ENCODE measurements around the gene TRIM54. TPM values are rescaled to one million over a fixed set of nuclear protein-coding genes. Genes with fewer than 3 reads are reported as not detected.

The TRIM54 gene
- total RNA-seq, 4 donors from 2014 or later = 0.22 to 1.6 (median 0.54) TPM; not detected in 1

DNA sequence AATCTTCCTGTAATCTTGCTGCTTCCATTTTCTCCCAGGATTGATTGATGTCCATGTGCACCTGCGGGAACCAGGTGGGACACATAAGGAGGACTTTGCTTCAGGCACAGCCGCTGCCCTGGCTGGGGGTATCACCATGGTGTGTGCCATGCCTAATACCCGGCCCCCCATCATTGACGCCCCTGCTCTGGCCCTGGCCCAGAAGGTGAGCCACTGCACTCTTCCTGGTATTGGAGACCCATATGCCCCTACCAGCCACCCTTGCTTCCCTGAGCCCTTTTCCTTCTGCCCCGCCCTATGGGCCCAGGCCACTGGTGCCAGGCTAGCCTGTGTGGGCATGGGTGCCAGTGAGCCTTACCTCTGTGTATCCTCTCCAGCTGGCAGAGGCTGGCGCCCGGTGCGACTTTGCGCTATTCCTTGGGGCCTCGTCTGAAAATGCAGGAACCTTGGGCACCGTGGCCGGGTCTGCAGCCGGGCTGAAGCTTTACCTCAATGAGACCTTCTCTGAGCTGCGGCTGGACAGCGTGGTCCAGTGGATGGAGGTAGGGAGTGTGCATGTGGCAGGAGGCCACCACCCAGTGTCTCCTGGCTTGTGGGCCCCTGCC, 44.8 kb upstream of the TRIM54 start:
- intact Hi-C loops (cut with DNase I) = no loop called here
- no peak overlapping the region for H3K4me3 ChIP-seq (replicated peaks in 1 of 3)
- peaks cover 70 to 88% of the 10 kb centered on the region in 2 donors for H3K36me3 ChIP-seq
- 96 to 98% methylated on average over 13 to 15 of the region's 15 CpGs for WGBS, 2 donors
- no peak overlapping the region for H3K27ac ChIP-seq
- TF ChIP-seq, protein P1, sequence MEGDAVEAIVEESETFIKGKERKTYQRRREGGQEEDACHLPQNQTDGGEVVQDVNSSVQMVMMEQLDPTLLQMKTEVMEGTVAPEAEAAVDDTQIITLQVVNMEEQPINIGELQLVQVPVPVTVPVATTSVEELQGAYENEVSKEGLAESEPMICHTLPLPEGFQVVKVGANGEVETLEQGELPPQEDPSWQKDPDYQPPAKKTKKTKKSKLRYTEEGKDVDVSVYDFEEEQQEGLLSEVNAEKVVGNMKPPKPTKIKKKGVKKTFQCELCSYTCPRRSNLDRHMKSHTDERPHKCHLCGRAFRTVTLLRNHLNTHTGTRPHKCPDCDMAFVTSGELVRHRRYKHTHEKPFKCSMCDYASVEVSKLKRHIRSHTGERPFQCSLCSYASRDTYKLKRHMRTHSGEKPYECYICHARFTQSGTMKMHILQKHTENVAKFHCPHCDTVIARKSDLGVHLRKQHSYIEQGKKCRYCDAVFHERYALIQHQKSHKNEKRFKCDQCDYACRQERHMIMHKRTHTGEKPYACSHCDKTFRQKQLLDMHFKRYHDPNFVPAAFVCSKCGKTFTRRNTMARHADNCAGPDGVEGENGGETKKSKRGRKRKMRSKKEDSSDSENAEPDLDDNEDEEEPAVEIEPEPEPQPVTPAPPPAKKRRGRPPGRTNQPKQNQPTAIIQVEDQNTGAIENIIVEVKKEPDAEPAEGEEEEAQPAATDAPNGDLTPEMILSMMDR (IDR thresholded peaks at IDR 0.05) = no peak
- no peak for TF ChIP-seq POLR2A (IDR thresholded peaks at IDR 0.05)
- no peaks in the 10 kb centered on the region for H3K4me1 ChIP-seq
- no peaks in the 10 kb centered on the region for H3K9me3 ChIP-seq
- no peaks in the 10 kb centered on the region for H3K27me3 ChIP-seq
- DNase-seq = no peak

DNA sequence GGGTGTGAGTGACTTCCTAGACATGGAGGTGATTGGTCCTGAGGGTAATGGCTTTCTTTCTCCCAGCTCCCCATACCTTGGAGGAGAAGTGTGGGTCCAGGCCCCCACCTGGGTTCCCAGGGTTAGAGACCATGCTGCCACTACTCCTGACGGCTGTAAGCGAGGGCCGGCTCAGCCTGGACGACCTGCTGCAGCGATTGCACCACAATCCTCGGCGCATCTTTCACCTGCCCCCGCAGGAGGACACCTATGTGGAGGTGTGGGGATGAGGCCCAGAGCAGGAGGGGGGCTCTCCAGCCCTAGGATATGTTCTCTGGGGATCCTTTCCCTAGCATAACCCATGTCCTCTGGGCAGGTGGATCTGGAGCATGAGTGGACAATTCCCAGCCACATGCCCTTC, 43.3 kb upstream of the TRIM54 start:
- Histone ChIP-seq H3K4me3 (replicated peaks in 1 of 3) (no peak overlapping the region), H3K27me3 (no peaks in the 10 kb centered on the region), H3K27ac (no peak overlapping the region), H3K36me3 (peaks cover 63 to 87% of the 10 kb centered on the region in 2 donors), H3K4me1 (no peaks in the 10 kb centered on the region), H3K9me3 (no peaks in the 10 kb centered on the region)
- TF ChIP-seq, protein P1 (IDR thresholded peaks at IDR 0.05) = no peak
- no peak for TF ChIP-seq POLR2A (IDR thresholded peaks at IDR 0.05)
- 93 to 98% methylated on average over 3 to 8 of the region's 8 CpGs for WGBS, 2 donors
- intact Hi-C loops (cut with DNase I) = no loop called here
- no peak for DNase-seq

DNA sequence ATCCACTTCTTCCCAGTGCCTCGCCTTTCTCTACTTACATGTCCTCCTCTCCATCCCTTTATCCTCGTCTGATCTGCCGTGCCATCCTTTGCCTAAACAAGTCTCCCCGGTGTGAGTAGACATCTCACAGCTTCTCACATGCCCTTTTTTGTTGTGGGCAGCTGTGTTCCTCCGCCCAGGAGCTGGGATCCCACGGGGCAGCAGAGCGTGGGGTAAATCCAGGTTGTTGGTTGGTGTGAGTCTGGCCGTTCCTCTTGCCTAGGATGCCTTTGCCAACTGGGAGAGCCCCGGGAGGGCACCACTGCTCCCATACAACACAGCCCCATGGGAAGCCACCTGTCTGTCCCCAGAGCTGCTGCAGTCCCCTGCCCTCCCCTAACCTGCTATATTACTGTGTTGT, 41.8 kb upstream of the TRIM54 start:
- H3K36me3 ChIP-seq = peaks cover 50 to 74% of the 10 kb centered on the region in 2 donors
- intact Hi-C loops (cut with DNase I) = no loop called here
- 94 to 96% methylated on average over 8 to 9 of the region's 9 CpGs for WGBS, 2 donors

DNA sequence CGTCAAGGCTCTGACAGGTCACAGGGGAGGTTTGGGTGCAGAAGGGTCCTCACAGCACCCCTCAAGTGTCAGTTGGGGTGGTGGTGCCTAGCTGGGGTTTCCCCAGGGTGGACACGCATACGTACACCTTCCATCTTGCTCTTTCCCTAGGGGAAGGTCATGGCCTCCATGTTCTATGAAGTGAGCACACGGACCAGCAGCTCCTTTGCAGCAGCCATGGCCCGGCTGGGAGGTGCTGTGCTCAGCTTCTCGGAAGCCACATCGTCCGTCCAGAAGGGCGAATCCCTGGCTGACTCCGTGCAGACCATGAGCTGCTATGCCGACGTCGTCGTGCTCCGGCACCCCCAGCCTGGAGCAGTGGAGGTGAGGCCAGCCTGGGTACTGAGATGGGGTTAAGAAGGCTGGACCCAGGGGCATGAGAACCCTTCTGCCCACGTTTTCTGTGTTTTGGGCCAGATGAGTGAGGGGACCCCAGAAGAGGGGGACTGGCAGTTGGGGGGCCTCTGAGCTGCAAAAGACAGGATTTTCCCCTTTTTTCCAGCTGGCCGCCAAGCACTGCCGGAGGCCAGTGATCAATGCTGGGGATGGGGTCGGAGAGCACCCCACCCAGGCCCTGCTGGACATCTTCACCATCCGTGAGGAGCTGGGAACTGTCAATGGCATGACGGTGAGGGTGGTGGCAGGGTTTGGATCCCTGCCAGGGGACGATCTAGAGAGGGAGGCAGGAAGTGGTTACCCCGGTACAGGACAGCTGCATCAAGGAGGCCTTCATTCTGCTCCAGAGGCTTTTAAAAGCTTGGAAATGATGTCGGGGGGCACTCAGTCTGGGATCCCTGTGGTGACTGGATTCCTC, 40.2 kb upstream of the TRIM54 start:
- H3K9me3 ChIP-seq = no peaks in the 10 kb centered on the region
- TF ChIP-seq POLR2A (IDR thresholded peaks at IDR 0.05) = no peak
- TF ChIP-seq, protein P1 (IDR thresholded peaks at IDR 0.05) = no peak
- H3K27ac ChIP-seq = no peak overlapping the region
- no peaks in the 10 kb centered on the region for H3K4me1 ChIP-seq
- no peak for DNase-seq
- WGBS, 2 donors = 86 to 91% methylated on average over 12 to 23 of the region's 24 CpGs
- H3K4me3 ChIP-seq (replicated peaks in 1 of 3) = no peak overlapping the region
- no peaks in the 10 kb centered on the region for H3K27me3 ChIP-seq
- intact Hi-C loops (cut with DNase I) = no loop called here
- H3K36me3 ChIP-seq = peaks cover 36 to 66% of the 10 kb centered on the region in 2 donors

More for the DNA sequence above, 41.8 kb upstream of the TRIM54 start:
- TF ChIP-seq, protein P1 (IDR thresholded peaks at IDR 0.05) = no peak
- TF ChIP-seq POLR2A (IDR thresholded peaks at IDR 0.05) = no peak
- no peak for DNase-seq
- Histone ChIP-seq H3K9me3 (no peaks in the 10 kb centered on the region), H3K4me3 (replicated peaks in 1 of 3) (no peak overlapping the region), H3K4me1 (no peaks in the 10 kb centered on the region), H3K27me3 (no peaks in the 10 kb centered on the region), H3K27ac (no peak overlapping the region)

DNA sequence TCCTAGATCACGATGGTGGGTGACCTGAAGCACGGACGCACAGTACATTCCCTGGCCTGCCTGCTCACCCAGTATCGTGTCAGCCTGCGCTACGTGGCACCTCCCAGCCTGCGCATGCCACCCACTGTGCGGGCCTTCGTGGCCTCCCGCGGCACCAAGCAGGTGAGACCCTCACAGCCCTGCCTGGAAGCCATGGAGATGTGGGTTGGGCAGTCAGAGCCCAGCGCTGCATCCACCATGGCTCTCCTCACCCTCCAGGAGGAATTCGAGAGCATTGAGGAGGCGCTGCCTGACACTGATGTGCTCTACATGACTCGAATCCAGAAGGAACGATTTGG, 39.6 kb upstream of the TRIM54 start:
- intact Hi-C loops (cut with DNase I) = no loop called here
- H3K9me3 ChIP-seq = no peaks in the 10 kb centered on the region
- no peaks in the 10 kb centered on the region for H3K4me1 ChIP-seq
- no peak for TF ChIP-seq POLR2A (IDR thresholded peaks at IDR 0.05)
- TF ChIP-seq, protein P1 (IDR thresholded peaks at IDR 0.05) = no peak
- WGBS, 2 donors = 92 to 95% methylated on average over 10 to 15 of the region's 16 CpGs
- H3K27ac ChIP-seq = no peak overlapping the region
- DNase-seq = no peak
- no peaks in the 10 kb centered on the region for H3K27me3 ChIP-seq
- H3K4me3 ChIP-seq (replicated peaks in 1 of 3) = no peak overlapping the region
- H3K36me3 ChIP-seq = peaks cover 30 to 61% of the 10 kb centered on the region in 2 donors

All from thyroid gland (tissue), 4 donors.